Vagina (tissue), 2 donors: ENCODE results near the gene DENND2A.

ENCODE experiments used
- CTCF ChIP-seq, 3 experiments: fragments of 450-650 bp in 2 of 3; fragments of 200-600 bp in 1 of 3; sonication (generic) in 1 of 3; IDR thresholded peaks; one replicate each; pipeline ENCODE4 v1.5.1; 2017 to 2019; ENCODE audit warnings: antibody characterized with exemption in 3 of 3, mild to moderate bottlenecking in 2 of 3, moderate library complexity in 2 of 3
- POLR2A ChIP-seq, 2 donors: fragments of 450-650 bp; IDR thresholded peaks; one replicate each; pipeline ENCODE4 v1.6.1; 2017; ENCODE audit warnings: antibody characterized with exemption in 2 of 2, mild to moderate bottlenecking in 2 of 2, moderate library complexity in 2 of 2

DNA sequence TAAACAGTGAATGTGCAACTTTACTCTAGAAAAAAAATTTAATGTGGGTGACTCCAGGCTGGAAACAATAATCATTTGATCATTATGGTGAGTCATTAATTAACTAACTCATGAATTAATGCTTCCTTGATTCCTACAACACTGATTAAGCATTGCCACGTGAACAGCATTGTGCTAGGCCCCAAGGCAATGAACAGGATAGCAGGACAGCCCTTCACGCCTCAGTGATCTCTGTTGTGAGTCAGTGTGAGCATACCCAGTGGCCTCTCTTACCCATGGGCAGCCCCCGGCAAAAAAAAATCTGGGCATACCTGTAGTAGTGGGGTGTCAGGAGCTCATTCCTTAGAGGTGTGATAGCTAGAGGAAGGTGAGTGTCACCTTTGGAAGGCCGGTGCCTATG lies 76.0 kb downstream of the DENND2A start:
- TF ChIP-seq CTCF (IDR thresholded peaks at IDR 0.05) = no peak
- no peak for TF ChIP-seq POLR2A (IDR thresholded peaks at IDR 0.05)
